NCI-H2029 treated with DMSO at 0.1 percent for 48 hours (cell line): ENCODE measurements around the gene ZMYM2.

ENCODE experiments used
- DNase-seq: peaks from one replicate; lab custom pipeline; 2025; lab: John Stamatoyannopoulos, UW

ZMYM2 gene

GRCh38 chr13:20105161-20105689 is 146.7 kb downstream of the ZMYM2 start:
- DNase-seq: no peak

- no peak for DNase-seq
These were observed 148.2 kb downstream of the ZMYM2 start for GRCh38 chr13:20106742-20107141.

- DNase-seq: no peak
These were observed 150.5 kb downstream of the ZMYM2 start for GRCh38 chr13:20109037-20109436.

GRCh38 chr13:20114066-20114610 is 155.6 kb downstream of the ZMYM2 start:
- no peak for DNase-seq

- no peak for DNase-seq
These were observed 157.7 kb downstream of the ZMYM2 start for GRCh38 chr13:20116213-20116612.

GRCh38 chr13:20118268-20119140 is 160.0 kb downstream of the ZMYM2 start:
- no peak for DNase-seq

- DNase-seq: no peak
These were observed 161.4 kb downstream of the ZMYM2 start for GRCh38 chr13:20119960-20120359.

- no peak for DNase-seq
These were observed 162.6 kb downstream of the ZMYM2 start for GRCh38 chr13:20121159-20121525.

- DNase-seq: no peak
These were observed 165.8 kb downstream of the ZMYM2 start for GRCh38 chr13:20124303-20124702.

GRCh38 chr13:20125129-20125782 is 166.7 kb downstream of the ZMYM2 start:
- no peak for DNase-seq

GRCh38 chr13:20125783-20126165 is 167.2 kb downstream of the ZMYM2 start:
- DNase-seq: no peak

GRCh38 chr13:20126541-20127261 is 168.2 kb downstream of the ZMYM2 start:
- no peak for DNase-seq

- DNase-seq: no peak
These were observed 168.7 kb downstream of the ZMYM2 start for GRCh38 chr13:20127262-20127561.

GRCh38 chr13:20127562-20128458 is 169.3 kb downstream of the ZMYM2 start:
- no peak for DNase-seq

GRCh38 chr13:20128459-20128931 is 170.0 kb downstream of the ZMYM2 start:
- DNase-seq: no peak

- no peak for DNase-seq
These were observed 170.5 kb downstream of the ZMYM2 start for GRCh38 chr13:20129076-20129475.

- no peak for DNase-seq
These were observed 171.5 kb downstream of the ZMYM2 start for GRCh38 chr13:20130012-20130411.

GRCh38 chr13:20130652-20131051 is 172.1 kb downstream of the ZMYM2 start:
- no peak for DNase-seq

- no peak for DNase-seq
These were observed 172.7 kb downstream of the ZMYM2 start for GRCh38 chr13:20131057-20131832.

GRCh38 chr13:20132052-20132634 is 173.6 kb downstream of the ZMYM2 start:
- DNase-seq: no peak
